ENCODE data around the gene TAF11L6.
"Not testable (repeated sequence)": the region's sequence is repeated elsewhere in the genome, so short reads cannot be mapped to it uniquely, and the experiment has no call there.

Gene TAF11L6

DNA sequence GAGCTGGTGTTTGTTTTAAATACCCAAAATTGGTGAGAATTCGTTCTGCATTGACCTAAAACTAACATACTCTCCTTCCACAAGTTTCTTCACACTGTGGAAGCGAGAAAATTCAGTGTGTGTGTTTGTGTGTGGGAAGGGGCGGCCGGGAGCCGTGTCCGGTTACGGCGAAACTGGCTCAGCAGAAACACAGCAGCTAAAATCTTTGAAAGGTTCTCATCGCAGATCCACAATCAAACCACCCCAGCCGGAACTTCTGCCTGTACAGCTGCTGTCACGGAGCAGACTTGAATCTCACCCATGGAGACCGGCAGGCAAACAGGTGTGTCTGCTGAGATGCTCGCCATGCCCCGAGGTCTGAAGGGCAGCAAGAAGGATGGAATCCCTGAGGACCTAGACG lies at the start of gene TAF11L6:
TSS of gene TAF11L6 (plus strand) at position 301 of the 400 bp plus-strand sequence.
- DNase-seq, result not testable (repeated sequence)

DNA sequence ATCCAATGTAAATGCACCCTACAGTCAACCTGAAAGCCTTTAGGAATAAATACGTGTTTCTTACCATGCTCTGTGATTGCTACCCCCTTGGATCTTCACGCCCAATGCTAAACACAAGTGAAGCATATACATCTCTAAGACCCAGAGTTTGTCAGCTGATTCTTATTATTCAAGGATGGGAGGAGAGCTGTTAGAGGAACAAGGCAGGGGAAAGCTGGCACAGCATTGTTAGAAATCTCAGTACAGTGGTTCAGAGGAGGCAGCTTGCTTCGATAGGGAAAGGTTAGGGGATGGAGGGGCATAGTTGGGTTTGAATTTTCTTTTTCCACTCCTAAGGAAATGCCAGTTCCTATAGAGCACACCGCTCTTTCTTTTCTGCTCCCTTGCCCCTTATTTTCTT lies 47.1 kb upstream of the TAF11L6 start:
- DNase-seq, result peak; percentile 85

DNA sequence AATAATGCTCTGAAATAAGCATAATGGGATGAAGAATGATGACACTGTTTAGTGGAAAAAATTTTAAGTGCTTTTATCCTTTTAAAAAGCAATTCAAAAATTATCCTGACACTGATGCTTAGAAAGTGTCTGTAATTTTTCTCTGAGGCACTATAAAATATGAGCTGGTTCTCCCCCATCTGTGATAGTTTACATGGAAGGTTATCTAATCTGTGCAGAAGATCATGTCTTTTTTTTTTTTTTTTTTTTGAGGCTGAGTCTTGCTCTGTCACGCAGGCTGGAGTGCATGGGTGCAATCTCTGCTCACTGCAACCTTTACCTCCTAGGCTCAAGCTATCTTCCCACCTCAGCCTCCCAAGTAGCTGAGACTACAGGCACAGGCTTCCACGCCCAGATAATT lies 45.7 kb upstream of the TAF11L6 start:
- peak; percentile 92 for DNase-seq

DNA sequence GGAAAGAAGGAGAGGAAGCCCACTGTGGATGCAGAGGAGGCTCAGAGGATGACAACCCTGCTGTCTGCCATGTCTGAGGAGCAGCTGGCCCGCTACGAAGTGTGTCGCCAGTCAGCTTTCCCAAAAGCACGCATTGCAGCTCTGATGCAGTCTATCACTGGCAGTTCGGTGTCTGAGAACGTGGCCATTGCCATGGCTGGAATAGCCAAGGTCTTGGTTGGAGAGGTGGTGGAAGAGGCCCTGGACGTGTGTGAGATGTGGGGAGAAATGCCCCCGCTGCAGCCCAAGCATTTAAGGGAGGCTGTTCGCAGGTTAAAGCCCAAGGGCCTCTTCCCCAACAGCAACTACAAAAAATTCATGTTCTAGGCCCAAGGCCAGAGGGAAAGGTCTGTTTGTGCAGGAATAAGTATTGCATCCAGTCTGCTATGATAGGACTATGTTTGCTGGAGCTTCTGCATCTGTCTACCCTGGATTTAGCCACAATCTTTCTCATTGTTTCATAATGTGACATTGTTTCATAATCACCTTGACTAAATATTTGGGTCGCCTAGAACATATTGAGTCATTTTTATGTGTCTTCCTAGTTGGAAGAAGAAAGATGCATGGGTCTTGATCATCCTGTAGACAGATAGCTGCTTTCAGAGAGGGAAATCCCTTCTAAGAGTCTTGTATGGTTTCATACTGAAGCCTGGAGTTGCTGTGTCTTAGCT lies 41.9 kb upstream of the TAF11L6 start:
- DNase-seq, result not testable (repeated sequence)

DNA sequence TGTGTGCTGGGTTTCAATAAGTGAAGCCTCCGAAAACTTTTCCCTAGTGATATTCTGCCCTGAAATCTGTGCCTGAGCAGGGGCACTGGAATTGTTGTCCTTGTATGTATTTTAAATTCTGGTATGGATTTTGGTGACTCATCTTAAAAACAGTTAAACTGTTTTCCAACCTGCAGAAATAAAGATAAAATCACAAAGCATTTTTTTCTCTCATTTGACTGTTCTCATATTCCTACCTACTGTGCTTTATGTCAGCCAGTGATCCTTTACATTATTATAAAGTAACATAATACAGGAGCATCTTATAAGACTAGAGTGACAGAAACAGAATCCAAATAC lies 41.3 kb upstream of the TAF11L6 start:
- DNase-seq, result peak; percentile 6

DNA sequence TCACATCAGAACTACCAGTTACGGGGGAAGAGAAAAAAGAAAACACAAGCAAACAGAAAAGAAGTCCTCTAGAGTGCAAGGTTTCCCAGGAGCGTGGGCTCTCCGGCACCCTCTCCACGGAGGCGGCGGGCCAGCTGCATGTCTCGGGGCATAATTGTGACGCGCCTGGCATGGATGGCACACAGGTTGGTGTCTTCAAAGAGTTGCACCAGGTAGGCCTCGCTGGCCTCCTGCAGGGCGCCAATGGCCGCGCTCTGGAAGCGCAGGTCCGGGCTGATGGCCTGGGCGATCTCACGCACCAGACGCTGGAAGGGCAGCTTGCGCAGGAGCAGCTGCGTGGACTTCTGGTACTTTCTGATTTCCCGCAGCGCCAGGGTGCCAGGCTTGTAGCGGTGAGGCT lies 37.2 kb upstream of the TAF11L6 start:
- DNase-seq, result not testable (repeated sequence)

DNA sequence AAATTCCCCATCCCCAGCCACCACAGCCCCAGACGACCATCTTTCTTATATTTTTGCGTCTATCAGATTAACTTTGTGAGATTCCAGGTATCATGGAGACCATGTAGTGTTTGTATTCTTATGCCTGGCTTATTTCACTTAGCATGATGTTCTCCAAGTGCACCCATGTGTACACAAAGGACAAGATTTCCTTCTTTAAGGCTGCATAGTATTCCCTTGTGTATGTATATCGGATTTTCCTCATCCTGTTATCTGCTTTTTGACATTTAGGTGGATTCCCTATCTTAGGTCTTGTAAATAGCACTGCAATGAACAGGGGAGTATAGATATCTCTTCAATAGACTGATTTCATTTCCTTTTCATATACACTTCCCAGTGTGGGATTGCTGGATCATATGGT lies 35.7 kb upstream of the TAF11L6 start:
- no peak for DNase-seq

DNA sequence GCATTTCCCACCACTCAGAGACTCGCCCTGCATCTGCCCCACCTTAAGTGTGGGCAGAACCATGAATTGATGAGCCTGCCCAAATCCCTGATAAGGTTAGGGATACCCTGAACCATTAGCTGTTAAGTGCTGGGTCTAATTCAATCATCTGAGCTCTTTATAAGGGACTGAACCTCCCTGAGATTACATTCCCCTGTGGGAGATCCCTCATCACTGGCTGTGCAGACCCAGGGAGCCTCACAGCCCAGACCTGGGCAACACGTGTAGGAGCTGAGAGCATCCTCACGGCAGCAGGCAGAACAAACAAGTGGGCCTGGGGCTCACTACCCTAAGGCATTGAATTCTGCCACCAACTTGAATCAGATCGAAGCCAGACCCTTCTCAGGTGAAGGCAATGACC lies 31.0 kb upstream of the TAF11L6 start:
- no peak for DNase-seq

DNA sequence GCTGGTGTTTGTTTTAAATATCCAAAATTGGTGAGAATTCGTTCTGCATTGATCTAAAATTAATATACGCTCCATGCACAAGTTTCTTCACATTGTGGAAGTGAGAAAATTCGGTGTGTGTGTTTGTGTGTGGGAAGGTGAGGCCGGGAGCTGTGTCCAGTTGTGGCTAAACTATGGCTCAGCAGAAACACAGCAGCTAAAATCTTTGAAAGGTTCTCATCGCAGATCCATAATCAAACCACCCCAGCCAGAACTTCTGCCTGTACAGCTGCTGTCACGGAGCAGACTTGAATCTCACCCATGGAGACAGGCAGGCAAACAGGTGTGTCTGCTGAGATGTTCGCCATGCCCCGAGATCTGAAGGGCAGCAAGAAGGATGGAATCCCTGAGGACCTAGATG lies 30.5 kb upstream of the TAF11L6 start, which contains the start of gene TAF11L2:
TSS of gene TAF11L2 (plus strand) at position 301 of the 400 bp plus-strand sequence.
- not testable (repeated sequence) for DNase-seq

DNA sequence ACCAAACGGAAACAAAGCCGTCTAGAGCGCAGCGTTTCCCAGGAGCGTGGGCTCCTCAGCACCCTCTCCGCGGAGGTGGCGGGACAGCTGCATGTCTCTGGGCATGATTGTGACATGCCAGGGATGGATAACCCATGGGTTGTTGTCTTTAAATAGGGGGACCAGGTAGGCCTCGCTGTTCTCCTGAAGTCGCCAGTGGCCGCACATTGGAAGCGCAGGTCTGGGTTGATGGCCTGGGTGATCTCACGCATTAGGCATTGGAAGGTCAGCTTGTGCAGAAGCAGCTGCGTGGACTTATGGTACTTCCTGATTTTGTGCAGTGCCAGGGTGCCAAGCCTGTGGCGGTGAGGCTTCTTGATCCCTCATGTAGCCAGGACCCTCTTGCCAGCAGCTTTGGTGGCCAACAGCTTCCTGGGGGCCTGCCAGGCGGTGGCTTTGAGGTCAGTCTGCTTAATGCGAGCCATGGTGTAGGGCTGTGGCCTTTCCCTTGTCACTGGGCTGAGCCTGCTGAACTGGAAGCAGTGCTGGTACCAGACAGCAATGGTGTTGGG lies 16.6 kb upstream of the TAF11L6 start:
- DNase-seq, result no peak

DNA sequence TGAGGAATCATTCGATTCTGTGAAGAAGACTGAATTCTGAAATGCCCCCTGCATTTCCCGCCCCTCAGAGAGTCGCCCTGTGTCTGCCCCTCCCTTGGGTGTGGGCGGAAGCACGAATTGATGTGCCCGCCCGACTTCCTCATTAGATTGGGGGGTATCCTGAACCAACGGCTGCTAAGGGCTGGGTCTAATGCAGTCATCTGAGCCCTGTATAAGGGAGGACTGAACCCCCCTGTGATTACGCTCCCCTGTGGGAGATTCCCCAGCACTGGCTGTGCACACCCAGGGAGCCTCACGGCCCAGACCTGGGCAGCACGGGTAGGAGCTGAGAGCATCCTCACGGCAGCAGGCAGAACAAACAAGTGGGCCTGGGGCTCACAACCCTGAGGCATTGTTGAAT lies 10.9 kb upstream of the TAF11L6 start:
- DNase-seq, result not testable (repeated sequence)

DNA sequence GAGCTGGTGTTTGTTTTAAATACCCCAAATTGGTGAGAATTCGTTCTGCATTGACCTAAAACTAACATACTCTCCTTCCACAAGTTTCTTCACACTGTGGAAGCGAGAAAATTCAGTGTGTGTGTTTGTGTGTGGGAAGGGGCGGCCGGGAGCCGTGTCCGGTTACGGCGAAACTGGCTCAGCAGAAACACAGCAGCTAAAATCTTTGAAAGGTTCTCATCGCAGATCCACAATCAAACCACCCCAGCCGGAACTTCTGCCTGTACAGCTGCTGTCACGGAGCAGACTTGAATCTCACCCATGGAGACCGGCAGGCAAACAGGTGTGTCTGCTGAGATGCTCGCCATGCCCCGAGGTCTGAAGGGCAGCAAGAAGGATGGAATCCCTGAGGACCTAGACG lies 10.4 kb upstream of the TAF11L6 start, which contains the start of gene TAF11L3:
TSS of gene TAF11L3 (plus strand) at position 301 of the 400 bp plus-strand sequence.
- DNase-seq, result not testable (repeated sequence)

DNA sequence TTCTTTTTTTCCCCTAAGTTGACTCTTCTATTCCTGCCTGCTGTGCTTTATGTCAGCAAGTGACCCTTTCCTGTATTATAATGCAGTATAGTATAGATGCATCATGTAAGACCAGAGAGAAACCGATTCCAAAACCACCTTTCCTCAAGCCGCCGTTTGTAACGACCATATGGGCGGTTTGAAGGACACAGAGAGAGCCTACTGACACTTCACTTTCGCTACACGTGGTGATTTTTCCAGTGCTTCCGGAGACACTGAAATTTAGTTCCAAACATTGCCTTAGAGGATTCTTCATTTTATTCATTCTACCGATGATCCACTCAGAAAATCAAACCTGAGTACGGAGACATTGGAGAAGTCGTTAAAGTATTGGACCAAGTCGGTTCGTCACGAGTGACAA lies 9.0 kb upstream of the TAF11L6 start:
- DNase-seq, result not testable (repeated sequence)

DNA sequence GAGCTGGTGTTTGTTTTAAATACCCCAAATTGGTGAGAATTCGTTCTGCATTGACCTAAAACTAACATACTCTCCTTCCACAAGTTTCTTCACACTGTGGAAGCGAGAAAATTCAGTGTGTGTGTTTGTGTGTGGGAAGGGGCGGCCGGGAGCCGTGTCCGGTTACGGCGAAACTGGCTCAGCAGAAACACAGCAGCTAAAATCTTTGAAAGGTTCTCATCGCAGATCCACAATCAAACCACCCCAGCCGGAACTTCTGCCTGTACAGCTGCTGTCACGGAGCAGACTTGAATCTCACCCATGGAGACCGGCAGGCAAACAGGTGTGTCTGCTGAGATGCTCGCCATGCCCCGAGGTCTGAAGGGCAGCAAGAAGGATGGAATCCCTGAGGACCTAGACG lies 7.0 kb upstream of the TAF11L6 start, which contains the start of gene TAF11L4:
TSS of gene TAF11L4 (plus strand) at position 301 of the 400 bp plus-strand sequence.
- DNase-seq, result not testable (repeated sequence)

DNA sequence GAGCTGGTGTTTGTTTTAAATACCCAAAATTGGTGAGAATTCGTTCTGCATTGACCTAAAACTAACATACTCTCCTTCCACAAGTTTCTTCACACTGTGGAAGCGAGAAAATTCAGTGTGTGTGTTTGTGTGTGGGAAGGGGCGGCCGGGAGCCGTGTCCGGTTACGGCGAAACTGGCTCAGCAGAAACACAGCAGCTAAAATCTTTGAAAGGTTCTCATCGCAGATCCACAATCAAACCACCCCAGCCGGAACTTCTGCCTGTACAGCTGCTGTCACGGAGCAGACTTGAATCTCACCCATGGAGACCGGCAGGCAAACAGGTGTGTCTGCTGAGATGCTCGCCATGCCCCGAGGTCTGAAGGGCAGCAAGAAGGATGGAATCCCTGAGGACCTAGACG lies 3.5 kb upstream of the TAF11L6 start, which contains the start of gene TAF11L5:
TSS of gene TAF11L5 (plus strand) at position 301 of the 400 bp plus-strand sequence.
- not testable (repeated sequence) for DNase-seq

DNA sequence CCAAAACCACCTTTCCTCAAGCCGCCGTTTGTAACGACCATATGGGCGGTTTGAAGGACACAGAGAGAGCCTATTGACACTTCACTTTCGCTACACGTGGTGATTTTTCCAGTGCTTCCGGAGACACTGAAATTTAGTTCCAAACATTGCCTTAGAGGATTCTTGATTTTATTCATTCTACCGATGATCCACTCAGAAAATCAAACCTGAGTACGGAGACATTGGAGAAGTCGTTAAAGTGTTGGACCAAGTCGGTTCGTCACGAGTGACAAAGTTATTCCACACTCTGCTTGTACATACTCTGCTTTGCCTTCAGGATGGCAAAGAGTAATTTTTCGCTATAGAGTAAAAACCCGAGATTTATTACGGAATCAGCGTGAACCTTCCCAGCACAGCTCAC lies 2.0 kb upstream of the TAF11L6 start:
- not testable (repeated sequence) for DNase-seq
